ENCODE data around the gene CRMP1.

GRCh38 chr4:5931526-5931925 is 38.6 kb upstream of the CRMP1 start:
- no peak for TF ChIP-seq POLR2A (IDR thresholded peaks at IDR 0.05; ENCODE audit: low read length)
- no peak for TF ChIP-seq GATA1 (IDR thresholded peaks at IDR 0.05; ENCODE audit: low read depth, low read length)

Data from erythroblast (primary cell).